Measurements from ENCODE around the gene POGLUT3. TPM values are rescaled to one million over a fixed set of nuclear protein-coding genes. Genes with fewer than 3 reads are reported as not detected.

The POGLUT3 gene
- total RNA-seq, 1 donor from 2014 or later: 42.4 TPM

DNA sequence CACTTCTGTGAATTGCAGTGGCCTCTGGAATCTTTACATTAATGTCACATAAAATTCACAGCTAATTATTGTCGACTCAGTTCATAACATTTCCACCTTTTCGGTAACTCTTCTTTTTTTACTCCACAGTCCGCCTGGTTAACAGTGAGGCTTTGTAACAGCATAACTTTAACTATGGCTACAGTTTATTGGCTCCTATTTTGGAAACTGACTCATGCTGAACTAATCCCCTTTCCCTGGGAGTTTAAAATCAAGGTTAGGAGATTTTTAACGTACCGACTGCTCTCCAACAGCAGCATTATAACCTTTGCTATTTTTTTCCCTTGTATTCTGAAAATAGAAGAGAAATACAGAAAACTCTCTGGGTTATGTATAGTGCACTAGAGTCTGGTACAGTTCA, 3.2 kb upstream of the POGLUT3 start:
- DNase-seq (ENCODE audit: low spot score): peak; percentile 74

DNA sequence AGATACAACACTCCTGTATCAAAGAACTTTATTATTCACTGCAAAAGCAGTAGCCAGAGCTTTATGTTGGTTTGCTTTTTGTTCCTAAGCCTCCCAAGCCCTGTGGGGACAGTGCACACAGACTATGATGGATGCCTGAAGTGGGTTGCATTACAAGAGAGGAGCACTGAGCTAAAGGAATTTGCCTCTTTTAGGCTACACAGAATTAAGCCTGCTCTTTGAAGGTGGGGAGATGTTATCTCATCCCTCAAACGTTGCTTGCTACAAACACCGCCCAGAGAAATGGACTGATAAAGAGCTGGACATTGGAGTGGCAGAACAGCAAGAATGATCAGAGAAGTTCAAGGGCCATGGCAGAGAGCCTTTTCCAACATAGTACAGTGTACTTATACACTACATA, 2.5 kb upstream of the POGLUT3 start:
- peak; percentile 53 for DNase-seq (ENCODE audit: low spot score)

DNA sequence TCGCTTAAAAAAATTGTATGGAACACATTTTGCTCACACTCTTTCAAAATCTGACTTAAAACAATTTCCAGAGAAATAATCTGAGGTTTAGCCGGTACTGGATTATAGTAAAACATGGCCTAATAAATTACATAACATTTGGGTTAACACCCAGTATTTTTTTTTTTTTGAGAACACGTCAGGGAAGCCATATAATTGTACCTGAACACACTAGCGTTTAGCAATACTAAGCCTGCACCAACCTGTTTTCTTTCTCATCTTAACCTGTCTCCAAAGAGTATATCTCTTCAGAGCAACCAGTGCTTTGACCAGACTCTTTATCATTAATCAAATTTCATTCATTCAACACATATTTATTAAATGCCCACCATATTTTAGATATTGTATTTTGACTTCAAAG, 2.0 kb upstream of the POGLUT3 start:
- no peak for DNase-seq (ENCODE audit: low spot score)

DNA sequence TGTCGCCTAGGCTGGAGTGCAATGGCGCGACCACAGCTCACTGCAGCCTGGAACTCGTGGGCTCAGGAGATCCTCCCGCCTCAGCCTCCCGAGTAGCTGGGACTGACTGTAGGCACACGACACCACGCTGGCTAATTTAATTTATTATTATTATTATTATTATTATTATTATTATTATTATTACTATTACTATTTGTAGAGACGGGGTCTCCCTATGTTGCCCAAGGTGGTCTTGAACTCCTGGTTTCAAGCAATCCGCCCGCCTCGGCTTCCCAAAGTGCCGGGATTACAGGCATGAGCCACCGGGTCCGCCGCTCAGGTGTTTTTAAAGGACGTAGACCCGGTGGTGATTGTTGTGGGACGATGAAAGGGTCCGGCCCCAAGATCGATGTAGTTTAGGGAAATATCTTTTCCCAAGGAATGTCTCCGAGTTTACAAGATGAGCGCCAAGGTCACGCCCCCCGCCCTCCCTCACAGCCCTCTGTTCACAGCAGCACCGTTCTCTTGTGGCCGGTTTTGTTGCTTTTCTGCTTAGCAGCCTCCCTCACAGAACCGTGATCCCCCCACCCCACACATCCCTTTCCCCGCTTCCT, 728 bp upstream of the POGLUT3 start:
- DNase-seq (ENCODE audit: low spot score): no peak

DNA sequence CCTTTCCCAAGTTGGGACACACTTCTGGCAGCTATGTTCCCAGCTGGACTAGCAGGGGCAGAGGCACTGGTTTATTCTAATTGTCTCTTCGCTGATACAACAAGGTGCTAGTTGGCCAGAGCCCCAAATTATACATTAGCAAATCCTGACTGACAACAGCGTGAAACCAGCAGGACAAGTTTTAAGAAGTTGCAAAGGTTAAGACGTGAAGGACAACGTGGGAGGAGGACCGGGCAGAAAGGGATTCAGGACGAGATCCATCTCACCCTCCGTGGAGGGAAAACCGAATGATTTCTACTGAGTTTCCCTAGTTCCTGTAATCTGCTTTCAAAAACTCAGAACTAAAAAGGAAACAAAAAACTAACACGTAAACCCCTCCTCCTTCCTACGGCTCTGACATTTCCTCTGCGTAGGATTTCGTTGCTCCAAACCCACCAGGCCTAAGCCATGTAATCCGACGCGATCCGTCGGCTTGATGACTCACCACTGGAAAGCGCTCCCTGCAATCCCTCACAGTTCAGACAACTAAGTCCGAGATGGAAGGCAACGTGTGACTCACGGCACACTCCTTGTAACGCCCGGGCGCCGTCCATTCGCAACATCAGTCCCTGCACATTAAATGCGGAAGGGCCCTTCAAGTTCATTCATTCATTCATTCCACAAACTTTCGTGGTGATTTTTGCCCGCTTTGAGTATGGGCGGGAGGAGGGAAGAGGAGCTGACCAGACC, 703 bp downstream of the POGLUT3 start:
- DNase-seq (ENCODE audit: low spot score): peak; percentile 99

DNA sequence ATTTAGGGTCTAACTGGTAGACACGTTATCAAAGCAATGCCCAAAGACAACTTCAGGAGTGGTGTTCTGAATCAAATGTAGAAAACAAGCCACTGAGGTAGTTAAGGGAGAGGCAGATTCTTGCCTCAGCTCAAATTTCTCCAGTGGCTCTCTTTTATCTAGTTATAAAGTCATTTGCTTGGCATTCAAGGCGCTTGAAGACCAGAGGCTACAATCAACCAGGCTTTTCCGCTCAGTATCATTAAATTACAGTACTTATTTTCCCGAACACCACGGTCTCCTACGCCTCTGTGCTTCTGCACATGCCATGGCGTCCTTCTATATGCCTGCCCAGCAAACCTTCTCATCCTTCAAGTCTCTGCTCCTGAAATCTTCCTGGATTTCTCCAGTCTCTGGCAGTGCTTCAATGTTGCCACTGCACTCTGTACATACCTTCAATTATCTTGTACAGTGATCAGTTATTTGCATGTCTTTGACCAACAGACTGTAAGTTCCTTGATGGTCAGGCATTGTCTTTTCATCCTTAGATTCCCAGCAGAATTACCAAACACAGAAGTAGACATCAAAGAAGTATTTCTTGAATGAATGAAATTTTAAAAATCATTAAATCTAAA, 1.4 kb downstream of the POGLUT3 start:
- DNase-seq (ENCODE audit: low spot score): peak; percentile 47

DNA sequence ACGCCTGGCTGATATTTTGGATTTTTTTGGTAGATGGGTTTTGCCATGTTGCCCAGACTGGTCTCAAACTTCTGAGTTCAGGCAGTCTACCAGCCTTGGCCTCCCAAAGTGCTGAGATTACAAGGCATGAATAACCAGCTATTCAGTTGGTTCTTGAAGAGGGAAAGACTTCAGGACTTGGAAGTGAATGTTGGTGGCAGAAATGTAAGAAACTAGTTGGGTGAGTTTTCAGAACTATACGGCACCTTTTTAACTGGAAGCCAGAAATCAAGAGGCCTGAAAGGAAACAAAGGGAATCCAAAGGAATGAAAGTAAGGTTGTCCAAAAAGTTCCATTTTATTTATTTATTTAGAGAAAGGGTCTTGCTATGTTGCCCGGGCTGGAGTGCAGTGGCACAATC, 2.9 kb downstream of the POGLUT3 start:
- no peak for DNase-seq (ENCODE audit: low spot score)

DNA sequence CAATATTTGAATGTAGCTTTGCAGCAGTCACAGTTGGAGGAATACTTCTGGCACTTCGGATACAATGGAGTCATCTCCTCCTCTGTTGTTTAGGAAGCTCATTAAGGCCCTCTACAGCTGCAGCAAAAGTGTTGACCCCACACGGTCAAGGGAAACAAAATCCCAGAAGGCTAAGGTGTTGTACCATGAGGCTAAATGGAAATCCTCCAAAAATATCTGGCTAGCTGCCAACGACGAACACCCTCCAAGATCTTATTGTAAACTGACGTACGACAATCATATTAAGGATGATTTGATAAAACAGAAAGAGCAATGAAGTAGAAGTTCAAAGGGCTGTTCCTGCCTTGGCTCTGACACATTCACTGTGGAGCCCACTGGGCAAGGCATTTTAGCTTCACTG, 4.0 kb downstream of the POGLUT3 start:
- no peak for DNase-seq (ENCODE audit: low spot score)

DNA sequence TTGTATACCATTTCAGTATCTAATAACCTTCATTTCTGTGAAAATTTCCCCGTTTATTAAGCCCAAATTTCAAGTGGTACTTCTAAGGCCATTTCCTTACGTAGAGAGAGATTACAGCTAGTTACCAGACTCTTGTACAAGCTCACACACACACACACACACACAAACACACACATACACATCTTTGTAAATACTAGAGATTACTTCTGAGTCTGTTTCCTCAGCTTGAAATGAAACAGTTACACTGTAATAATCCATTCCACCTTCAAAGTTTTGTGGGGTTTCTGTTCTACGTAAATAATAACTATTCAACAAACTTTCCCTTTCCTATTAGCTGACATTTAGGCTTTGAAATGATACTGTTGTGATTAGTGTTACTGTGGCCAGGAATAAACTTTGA, 6.2 kb downstream of the POGLUT3 start:
- DNase-seq (ENCODE audit: low spot score): peak; percentile 80

DNA sequence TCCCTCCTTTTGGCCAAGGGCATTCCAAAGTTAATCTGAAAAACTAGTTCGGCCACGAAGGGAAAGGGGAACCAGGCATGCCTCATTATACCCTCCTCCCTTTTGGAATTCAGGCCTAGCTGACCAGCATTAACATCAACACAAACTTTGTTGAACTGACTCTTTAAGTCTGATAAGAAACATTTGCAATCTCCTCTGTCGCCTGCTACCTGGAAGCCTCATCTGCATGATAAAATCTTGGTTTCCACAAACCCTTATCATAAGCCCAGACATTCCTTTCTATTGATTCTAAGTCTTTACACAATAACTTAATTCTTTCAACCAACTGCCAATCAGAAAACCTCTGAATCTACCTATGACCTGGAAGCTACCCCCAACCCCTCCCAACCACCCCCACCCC, 11.4 kb downstream of the POGLUT3 start:
- DNase-seq (ENCODE audit: low spot score): no peak

DNA sequence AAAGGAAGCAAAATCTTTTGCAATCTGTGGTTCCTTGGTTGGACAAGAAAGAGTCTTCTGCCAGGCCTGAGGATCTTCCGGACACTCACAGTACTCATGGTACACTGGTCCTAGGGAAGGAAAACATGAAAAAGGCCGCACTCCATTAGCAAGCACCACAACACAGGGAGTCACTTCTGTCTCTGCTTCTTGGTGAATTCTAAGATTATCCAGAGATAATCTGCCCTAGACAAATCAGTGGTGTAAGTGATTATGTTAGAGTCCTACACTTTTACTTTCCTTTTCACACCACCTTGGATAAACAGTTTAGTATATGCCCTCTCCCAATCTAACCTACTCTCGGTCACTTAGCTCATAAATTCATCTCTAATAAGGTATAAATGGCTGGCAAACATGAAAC, 11.9 kb downstream of the POGLUT3 start:
- no peak for DNase-seq (ENCODE audit: low spot score)

DNA sequence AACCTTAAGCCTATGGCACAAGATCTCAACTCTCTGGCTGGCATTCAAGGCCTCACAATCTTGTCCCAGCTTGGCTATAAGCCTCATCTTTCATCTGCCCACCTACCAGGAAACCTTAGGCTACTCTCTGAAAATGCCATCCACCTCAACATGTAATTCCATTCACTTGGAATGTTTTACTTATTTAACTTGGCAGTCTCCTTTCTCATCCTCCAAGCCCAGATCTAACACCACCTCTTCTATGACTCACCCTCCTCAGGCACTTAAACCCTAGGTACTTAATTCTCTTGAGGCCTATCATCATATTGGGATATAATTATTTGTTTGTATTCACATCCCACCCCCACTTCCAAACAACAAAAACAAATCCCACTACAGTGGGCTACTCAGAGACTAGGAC, 15.0 kb downstream of the POGLUT3 start:
- no peak for DNase-seq (ENCODE audit: low spot score)

DNA sequence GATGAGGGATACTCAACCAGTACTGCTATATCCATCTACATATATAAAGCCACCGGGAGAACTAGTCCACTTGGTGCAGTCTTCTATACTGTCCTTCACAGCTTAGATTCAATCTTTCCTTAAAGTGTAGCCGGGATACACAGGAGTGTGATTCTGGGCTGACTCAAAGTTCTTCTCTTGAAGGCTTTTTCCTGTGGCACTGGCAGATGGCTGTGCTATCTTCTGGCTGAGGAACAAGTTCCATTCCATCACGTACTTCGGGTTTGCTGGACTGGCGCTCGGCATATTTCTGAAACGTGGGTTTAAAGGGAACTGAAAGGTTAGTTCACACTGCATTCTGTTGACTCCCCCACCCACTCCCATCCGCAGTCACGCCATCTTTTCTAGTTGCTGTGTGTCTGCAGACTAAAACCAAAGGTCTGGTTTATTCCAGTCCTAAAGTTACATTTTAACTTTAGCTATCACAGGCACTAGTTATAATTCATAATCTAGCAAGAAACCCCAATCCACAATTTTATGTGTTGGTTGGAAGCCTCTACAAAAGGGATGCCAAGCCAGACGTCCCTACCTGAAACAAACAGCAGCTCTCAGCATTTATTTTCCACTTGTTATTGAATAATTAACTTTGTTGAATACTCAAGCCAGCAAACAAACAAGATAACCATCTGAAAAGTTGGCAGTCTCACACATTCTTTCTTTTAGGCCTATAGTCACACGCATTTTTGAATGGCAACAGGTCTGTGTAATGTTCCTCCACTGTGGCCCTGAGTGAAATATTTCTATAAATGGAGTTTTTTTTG, 23.3 kb downstream of the POGLUT3 start:
- DNase-seq (ENCODE audit: low spot score): no peak

DNA sequence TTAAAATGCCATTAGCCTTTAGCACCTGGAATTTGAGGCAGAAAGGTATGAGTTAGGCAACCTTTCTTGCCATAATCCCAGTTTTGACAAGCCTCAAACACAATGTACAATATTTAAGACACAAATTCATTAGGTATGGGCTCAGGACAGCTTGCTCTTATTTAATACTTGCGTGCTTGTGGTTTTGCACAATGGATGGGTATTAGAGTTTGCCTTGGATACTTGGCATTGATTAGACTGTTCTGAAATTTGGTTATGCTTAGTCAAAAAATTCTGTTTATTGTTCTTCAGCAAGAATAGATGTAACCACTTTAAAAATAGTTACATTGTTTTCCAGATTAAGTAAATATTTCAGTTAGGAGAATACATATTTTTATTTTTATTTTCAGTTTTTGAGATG, 25.5 kb downstream of the POGLUT3 start:
- no peak for DNase-seq (ENCODE audit: low spot score)

DNA sequence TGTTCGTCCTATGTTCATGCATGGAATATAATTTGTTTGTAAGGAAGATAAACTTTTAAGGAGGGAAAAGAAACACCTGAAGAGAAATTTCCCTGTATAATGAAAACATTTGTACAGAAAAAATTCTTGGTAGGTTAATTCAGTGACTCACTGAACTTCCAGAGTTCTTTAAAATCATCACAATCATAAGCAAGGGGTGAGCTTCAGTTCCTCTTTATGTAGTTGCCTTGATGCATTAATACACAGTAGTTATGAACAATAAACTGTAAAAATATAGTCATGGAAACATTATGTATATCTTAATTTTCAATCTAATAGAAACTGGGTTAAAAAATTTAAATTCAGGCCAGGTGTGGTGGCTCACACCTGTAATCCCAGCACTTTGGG, 29.7 kb downstream of the POGLUT3 start:
- DNase-seq (ENCODE audit: low spot score): no peak

DNA sequence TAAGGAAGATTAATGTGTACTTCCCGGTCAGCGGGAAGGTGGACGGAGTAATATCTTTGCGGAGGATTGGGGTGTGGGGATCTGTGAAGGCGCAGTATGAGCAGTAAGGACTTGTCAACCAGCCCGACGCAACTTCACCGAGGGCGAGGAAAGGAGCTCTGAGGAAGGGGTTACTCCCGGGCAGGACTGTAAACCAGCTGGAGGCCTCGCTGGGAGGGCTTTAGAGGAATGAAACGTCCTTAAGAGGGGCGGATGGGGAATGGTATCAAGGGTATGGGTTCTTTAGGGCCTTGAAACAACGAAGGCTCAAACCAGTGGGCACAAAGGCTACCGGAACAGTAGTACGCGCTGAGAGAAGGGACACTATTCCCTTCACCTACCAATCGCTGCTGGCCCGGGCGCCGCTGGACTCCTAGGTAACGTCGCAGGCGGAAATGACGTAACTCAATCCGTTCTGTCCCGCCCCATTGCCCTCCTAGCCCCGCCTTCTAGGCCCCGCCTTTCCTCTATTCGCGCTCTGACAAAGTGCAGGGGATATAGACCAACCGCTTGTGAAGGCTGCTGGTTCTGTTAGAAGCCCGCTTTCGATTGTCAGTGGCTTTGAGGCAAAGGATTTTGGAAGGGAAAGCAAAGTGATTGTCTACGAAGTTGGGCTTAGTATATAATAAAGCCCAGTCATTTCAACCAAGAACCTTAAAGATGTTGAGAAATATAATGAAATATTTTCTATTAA, 30.9 kb downstream of the POGLUT3 start, which contains the start of gene C11orf65:
Gene C11orf65 (minus strand): TSS at position 439 of the 733 bp plus-strand sequence. CDS start 5,970 bp downstream, outside the sequence.
- DNase-seq (ENCODE audit: low spot score): peak; percentile 99

DNA sequence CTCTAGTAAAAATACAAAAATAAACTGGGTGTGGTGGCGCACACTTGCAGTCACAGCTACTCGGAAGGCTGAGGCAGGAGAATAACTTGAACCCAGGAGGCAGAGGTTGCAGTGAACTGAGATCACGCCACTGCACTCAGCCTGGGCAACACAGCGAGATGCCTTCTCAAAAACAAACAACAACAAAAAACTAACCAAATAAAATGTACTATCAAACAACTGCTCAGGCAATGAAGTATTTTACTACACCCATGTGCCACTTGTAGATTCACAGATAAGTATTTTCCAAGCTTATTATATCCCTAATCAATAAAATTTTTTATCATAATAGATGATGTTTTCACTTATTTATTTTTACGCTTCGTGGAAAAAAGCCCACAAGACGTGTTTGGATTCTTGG, 31.8 kb downstream of the POGLUT3 start:
- no peak for DNase-seq (ENCODE audit: low spot score)

DNA sequence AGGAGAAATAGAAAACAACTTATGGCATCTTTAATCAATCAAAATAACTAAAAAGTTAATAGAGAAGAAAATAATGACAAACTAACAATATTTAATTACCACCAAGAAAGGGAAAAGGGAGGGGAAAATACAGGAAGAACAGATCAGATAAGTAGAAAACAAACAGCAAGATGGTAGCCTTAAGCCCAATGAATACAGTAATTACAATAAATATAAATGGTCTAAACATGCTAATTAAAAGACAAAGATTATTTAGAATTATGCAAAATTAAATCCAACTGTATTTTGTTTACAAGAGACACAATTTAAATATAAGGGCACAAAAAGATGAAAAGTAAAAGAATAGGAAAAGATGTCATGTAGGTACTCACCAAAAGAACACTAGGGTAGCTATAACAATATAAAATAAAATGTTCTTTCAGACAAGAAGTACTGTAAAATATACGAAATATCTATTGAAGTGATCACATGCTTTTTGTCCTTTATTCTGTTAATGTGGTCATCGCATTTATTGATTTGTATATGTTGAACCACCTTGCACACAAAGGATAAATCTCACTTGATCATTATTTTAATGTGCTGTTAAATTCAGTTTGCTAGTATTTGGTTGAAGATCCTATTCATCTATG, 44.9 kb downstream of the POGLUT3 start:
- DNase-seq (ENCODE audit: low spot score): no peak
